Measurements from ENCODE around the gene UBE3C. TPM values are rescaled to one million over a fixed set of nuclear protein-coding genes. Genes with fewer than 3 reads are reported as not detected.
"Not testable (repeated sequence)": the region's sequence is repeated elsewhere in the genome, so short reads cannot be mapped to it uniquely, and the experiment has no call there.

UBE3C gene
- polyA plus RNA-seq, 1 donor: 45.6 TPM

DNA sequence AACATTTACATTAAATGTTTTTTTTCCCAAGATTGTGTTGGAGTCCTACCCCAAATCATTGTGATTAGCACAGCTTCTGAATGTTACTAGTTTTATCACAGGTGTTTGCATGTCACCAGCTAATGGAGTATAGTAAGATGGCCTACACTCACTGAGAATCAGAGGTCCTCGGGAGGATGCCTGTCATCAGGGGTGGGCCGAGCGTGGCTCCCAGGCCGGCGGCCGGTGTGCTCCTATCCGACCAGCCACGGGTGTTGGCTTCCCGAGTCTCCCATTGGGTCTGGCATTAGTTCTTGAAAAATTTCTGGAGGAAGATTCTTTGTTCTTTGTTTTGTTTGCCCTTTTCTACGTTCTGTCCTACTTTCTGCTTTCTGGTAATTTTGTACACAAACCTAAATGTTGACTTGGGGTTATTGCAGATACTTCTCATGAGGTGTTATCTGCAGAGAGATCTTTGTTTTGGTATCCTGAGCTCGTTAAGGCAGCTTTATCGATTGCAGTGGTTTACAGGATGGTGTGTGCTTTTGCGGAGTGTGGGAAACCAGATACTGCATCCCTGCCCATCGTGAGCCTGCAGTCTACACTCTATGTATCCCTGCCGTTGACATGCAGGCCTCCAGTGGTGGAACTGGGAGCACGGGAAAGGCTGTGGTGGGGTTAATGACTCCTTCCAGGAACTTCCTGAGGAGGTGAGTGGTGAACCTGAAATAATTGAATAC is 130.8 kb downstream of the UBE3C start:
- H3K36me3 ChIP-seq (ENCODE audit: control insufficient read depth, insufficient read depth, low read length): peaks cover 52% of the 10 kb centered on the region
- WGBS (ENCODE audit: insufficient coverage, low lambda C conversion rate): 100% methylated on average over 1 of the region's 16 CpGs
- no peak for DNase-seq
- H3K9me3 ChIP-seq (ENCODE audit: control insufficient read depth, low read depth, low read length): no peaks in the 10 kb centered on the region
- no peaks in the 10 kb centered on the region for H3K27me3 ChIP-seq (ENCODE audit: control insufficient read depth, insufficient read depth, low read length)
- no peak overlapping the region for H3K27ac ChIP-seq (ENCODE audit: low read length)
- no peak overlapping the region for H3K4me3 ChIP-seq (ENCODE audit: low read length)
- peaks cover 5% of the 10 kb centered on the region for H3K4me1 ChIP-seq (ENCODE audit: control insufficient read depth, insufficient read depth, low read length)

DNA sequence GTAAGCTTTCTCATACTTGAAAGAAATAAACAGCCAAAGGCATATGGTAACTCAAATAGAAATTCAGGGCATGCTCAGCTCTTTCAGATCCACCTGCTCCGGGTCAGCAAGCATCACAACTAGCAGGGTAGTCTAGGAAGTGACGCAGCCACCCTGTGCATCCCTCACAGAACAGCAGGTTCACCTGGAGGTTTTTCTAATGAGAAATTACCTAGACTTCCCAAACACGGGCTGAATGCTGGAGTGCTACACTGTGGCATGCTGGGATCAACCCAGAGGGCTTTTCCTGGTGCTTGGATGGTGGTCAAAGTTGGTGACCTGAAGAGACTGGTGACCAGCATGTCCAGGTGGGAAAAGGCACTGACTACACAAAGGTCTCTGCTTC is 131.3 kb downstream of the UBE3C start:
- Histone ChIP-seq H3K27ac (ENCODE audit: low read length) (no peak overlapping the region), H3K9me3 (ENCODE audit: control insufficient read depth, low read depth, low read length) (no peaks in the 10 kb centered on the region), H3K4me3 (ENCODE audit: low read length) (no peak overlapping the region), H3K4me1 (ENCODE audit: control insufficient read depth, insufficient read depth, low read length) (peaks cover 5% of the 10 kb centered on the region), H3K36me3 (ENCODE audit: control insufficient read depth, insufficient read depth, low read length) (peaks cover 48% of the 10 kb centered on the region), H3K27me3 (ENCODE audit: control insufficient read depth, insufficient read depth, low read length) (no peaks in the 10 kb centered on the region)
- no CpG with 5 or more reads among the region's 3 CpGs for WGBS (ENCODE audit: insufficient coverage, low lambda C conversion rate)
- no peak for DNase-seq

DNA sequence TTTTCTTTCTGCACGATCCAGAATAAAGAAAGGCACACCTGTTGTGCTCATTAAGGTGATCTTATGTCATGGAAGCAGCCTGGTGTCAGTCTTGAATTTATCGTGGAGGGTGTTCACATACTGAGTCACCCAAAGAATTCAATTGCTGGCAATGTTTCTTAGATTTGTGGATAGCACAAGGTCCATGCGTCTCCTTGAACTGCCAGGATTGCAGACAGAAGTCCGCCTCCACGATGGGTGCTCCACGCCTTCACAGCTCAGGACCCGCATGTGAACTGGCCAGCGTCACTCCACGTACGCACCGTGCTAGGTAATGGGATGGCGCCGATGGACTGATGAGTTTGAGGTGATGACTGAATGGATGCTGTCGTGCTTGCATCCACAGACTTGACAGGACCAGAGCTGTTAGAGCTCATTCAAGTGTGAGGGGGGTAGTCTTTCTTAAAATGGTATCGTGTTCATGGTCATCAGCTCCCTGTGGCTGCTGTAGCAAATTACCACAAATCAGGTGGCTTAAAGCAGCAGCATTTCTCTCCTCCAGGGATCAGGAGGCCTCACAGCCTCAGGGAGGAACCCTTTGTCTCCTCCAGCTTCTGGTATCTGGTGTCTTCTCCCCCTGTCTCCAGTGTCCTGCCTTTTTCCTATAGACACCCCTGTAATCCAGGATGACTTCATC is 132.7 kb downstream of the UBE3C start:
- DNase-seq: no peak
- Histone ChIP-seq H3K27me3 (ENCODE audit: control insufficient read depth, insufficient read depth, low read length) (no peaks in the 10 kb centered on the region), H3K4me3 (ENCODE audit: low read length) (no peak overlapping the region), H3K27ac (ENCODE audit: low read length) (no peak overlapping the region), H3K36me3 (ENCODE audit: control insufficient read depth, insufficient read depth, low read length) (peaks cover 39% of the 10 kb centered on the region), H3K4me1 (ENCODE audit: control insufficient read depth, insufficient read depth, low read length) (peaks cover 5% of the 10 kb centered on the region), H3K9me3 (ENCODE audit: control insufficient read depth, low read depth, low read length) (no peaks in the 10 kb centered on the region)
- WGBS (ENCODE audit: insufficient coverage, low lambda C conversion rate): no CpG with 5 or more reads among the region's 15 CpGs

DNA sequence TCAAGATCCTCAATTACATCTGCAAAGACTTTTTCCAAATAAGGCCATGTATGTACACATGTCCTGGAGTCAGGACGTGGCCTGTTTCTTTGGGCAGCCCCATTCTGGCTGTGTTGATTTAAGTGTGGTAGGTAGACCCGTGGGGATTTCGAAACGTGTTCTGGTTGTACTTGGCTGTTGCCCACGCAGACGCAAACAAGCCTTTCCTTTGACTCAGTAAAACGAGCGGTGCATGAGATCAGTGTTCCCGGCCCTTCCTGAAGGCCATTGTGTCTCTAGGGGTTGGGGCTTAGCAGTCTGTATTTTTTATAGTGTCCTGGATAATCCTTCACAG is 133.2 kb downstream of the UBE3C start:
- no CpG with 5 or more reads among the region's 9 CpGs for WGBS (ENCODE audit: insufficient coverage, low lambda C conversion rate)
- no peaks in the 10 kb centered on the region for H3K27me3 ChIP-seq (ENCODE audit: control insufficient read depth, insufficient read depth, low read length)

DNA sequence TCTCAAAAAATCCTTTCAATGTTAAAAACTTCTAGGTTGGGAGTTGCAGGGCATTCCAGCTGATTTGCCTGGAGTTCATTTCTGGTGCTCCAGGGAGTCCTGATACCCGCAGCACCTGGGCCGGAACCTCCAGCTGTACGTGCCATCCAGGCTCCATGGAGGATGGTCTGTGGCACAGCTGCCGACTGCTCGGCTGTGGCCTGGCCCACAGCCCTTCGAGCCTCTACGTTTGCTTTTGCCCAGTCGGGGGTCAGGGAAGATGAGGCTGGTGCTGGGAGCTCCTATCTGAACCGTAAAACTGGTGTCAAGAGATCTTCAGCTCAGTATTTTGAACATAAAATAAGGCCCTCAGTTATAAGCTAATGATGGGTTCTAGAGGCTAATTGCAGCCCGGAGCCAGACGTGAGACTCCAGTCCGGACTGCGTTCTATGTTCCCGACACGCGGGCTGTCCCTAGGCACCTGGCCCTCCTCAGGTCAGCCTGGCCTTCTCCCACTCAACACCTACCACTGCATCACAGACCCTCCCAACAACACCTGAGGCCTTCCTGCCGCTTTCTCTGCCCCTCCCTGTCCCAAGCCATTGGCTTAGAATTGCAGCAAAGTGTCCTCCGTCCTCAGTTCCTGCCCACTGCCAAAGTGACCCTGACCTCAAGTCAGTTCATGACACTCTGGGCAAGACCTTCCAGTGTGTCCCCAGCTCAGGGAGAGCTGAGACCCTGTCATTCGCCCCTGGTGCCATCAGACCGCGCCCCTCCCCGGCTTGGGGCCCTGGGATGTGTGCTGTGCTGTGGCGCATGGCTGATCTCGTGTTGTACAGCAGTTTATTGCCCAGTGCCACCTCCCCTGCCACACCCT is 133.9 kb downstream of the UBE3C start:
- Histone ChIP-seq H3K27ac (ENCODE audit: low read length) (no peak overlapping the region), H3K4me1 (ENCODE audit: control insufficient read depth, insufficient read depth, low read length) (peaks cover 5% of the 10 kb centered on the region), H3K4me3 (ENCODE audit: low read length) (no peak overlapping the region), H3K27me3 (ENCODE audit: control insufficient read depth, insufficient read depth, low read length) (no peaks in the 10 kb centered on the region), H3K36me3 (ENCODE audit: control insufficient read depth, insufficient read depth, low read length) (peaks cover 32% of the 10 kb centered on the region), H3K9me3 (ENCODE audit: control insufficient read depth, low read depth, low read length) (no peaks in the 10 kb centered on the region)
- no CpG with 5 or more reads among the region's 24 CpGs for WGBS (ENCODE audit: insufficient coverage, low lambda C conversion rate)
- no peak for DNase-seq

More for the DNA sequence above, 133.2 kb downstream of the UBE3C start:
- Histone ChIP-seq H3K9me3 (ENCODE audit: control insufficient read depth, low read depth, low read length) (no peaks in the 10 kb centered on the region), H3K36me3 (ENCODE audit: control insufficient read depth, insufficient read depth, low read length) (peaks cover 35% of the 10 kb centered on the region), H3K4me1 (ENCODE audit: control insufficient read depth, insufficient read depth, low read length) (peaks cover 5% of the 10 kb centered on the region), H3K4me3 (ENCODE audit: low read length) (no peak overlapping the region), H3K27ac (ENCODE audit: low read length) (no peak overlapping the region)
- no peak for DNase-seq

DNA sequence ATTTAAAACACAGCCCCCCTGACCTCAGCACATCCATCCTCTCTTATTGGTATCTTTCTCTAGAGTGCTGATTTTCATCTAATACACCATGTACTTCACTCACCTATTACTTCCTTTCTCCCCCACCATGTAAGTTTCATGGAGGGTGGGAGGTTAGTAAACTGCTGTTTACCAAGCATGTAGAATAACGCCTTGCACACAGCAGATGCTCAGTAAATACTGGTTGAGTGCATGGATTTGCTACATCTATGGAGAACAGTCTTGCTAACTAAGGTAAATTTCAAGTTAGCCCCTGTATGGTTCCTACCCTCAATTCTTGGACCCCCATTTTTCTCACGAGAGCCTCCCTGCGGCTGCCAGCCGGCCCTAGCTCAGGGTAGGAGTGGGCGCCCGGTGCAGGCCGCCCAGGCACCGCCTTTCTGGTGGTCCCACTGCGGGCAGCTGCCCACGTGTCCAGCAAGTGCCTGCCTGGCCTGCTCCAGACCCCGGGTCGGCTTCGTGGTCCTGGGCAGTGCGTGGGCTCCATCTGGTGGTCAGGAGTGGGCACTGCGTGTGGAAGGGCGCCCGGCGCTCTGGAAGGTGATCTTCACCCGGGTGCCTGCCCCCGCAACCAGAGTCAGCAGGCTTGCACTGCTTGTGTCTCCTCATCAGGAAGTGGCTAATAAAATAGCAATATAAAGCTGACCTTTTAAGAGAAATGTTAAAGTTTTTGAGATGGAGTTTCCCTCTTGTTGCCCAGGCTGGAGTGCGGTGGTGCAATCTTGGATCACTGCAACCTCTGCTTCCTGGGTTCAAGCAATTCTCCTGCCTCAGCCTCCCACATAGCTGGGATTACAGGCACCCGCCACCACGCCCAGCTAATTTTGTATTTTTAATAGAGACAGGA is 134.7 kb downstream of the UBE3C start:
- DNase-seq: peak; percentile 54 to 72
- Histone ChIP-seq H3K4me1 (ENCODE audit: control insufficient read depth, insufficient read depth, low read length) (peaks cover 5% of the 10 kb centered on the region), H3K9me3 (ENCODE audit: control insufficient read depth, low read depth, low read length) (no peaks in the 10 kb centered on the region), H3K4me3 (ENCODE audit: low read length) (no peak overlapping the region), H3K27me3 (ENCODE audit: control insufficient read depth, insufficient read depth, low read length) (peaks cover 3% of the 10 kb centered on the region), H3K27ac (ENCODE audit: low read length) (no peak overlapping the region), H3K36me3 (ENCODE audit: control insufficient read depth, insufficient read depth, low read length) (peaks cover 24% of the 10 kb centered on the region)
- WGBS (ENCODE audit: insufficient coverage, low lambda C conversion rate): no CpG with 5 or more reads among the region's 23 CpGs

DNA sequence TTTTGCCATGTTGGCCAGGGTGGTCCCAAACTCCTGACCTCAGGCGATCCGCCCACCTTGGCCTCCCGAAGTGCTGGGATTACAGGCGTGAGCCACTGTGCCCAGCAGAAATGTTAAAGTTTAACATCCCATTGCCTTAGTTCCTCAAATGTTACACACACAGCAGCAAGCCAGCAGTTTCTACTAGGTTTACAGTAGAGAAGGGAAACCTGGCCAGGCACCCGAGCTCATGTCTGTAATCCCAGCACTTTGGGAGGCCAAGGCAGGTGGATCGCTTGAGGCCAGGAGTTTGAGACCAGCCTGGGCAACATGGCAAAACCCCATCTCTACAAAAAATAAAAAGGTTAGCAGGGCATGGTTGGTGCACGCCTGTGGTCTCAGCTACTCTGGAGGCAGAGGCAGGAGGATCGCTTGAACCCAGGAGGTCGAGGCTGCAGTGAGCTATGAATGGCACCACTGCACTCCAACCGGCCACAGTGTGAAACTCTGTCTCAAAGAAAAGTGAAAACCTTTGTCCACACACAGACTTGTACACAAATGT is 135.4 kb downstream of the UBE3C start:
- WGBS (ENCODE audit: insufficient coverage, low lambda C conversion rate): no CpG with 5 or more reads among the region's 10 CpGs
- DNase-seq; H3K4me1 ChIP-seq (ENCODE audit: control insufficient read depth, insufficient read depth, low read length); H3K27me3 ChIP-seq (ENCODE audit: control insufficient read depth, insufficient read depth, low read length); H3K27ac ChIP-seq (ENCODE audit: low read length); H3K4me3 ChIP-seq (ENCODE audit: low read length); H3K9me3 ChIP-seq (ENCODE audit: control insufficient read depth, low read depth, low read length): not testable (repeated sequence)
- H3K36me3 ChIP-seq (ENCODE audit: control insufficient read depth, insufficient read depth, low read length): peaks cover 21% of the 10 kb centered on the region

DNA sequence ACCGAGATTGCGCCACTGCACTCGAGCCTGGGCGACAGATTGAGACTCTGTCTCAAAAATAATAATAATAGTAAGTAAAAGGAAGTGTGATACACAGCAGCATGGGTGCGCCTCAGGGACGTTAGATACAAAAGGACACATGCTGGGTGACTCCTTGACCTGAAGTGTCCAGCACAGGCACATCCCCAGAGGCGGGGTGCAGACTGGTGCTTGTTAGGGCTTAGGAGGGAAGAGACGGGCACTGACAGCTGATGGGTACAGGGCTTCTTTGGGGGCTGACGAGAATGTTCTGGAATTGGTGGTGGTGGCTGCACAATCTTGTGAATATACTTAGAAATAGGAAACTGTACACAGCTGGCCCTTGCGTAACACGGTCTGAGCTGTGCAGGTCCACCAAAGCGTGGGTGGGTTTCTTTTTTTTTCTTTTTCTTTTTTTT is 136.3 kb downstream of the UBE3C start:
- H3K27me3 ChIP-seq (ENCODE audit: control insufficient read depth, insufficient read depth, low read length): peaks cover 5% of the 10 kb centered on the region
- no peak overlapping the region for H3K27ac ChIP-seq (ENCODE audit: low read length)
- peaks cover 12% of the 10 kb centered on the region for H3K36me3 ChIP-seq (ENCODE audit: control insufficient read depth, insufficient read depth, low read length)
- no peak for DNase-seq
- H3K4me1 ChIP-seq (ENCODE audit: control insufficient read depth, insufficient read depth, low read length): peaks cover 12% of the 10 kb centered on the region
- peaks cover 2% of the 10 kb centered on the region for H3K9me3 ChIP-seq (ENCODE audit: control insufficient read depth, low read depth, low read length)
- H3K4me3 ChIP-seq (ENCODE audit: low read length): no peak overlapping the region
- WGBS (ENCODE audit: insufficient coverage, low lambda C conversion rate): 20% methylated on average over 1 of the region's 12 CpGs

DNA sequence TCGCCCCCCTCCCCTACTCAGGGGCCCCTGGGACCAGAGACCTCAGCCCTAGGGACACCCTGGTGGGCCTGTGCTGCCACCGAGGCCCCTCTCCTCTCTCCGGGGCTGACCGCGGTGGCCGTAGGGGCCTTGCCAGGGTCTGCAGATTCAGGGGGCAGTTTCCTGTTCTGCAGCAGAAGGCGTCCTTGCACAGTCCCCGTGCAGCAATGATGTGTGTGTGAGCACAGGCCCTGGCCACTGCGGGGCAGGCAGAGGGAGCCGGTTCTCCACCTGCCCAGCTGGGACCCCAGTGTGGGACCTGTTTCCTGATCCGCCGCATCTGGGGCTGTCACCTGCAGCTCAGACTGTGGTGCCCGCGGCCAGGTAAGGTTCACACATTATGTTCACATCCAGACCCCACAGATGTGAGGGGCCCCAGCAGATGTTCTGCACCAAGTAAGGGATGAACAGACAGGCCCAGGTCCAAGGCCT is 137.4 kb downstream of the UBE3C start:
- DNase-seq: no peak
- WGBS (ENCODE audit: insufficient coverage, low lambda C conversion rate): no CpG with 5 or more reads among the region's 14 CpGs
- Histone ChIP-seq H3K27ac (ENCODE audit: low read length) (no peak overlapping the region), H3K4me3 (ENCODE audit: low read length) (no peak overlapping the region), H3K4me1 (ENCODE audit: control insufficient read depth, insufficient read depth, low read length) (peaks cover 14% of the 10 kb centered on the region), H3K27me3 (ENCODE audit: control insufficient read depth, insufficient read depth, low read length) (peaks cover 5% of the 10 kb centered on the region), H3K36me3 (ENCODE audit: control insufficient read depth, insufficient read depth, low read length) (peaks cover 3% of the 10 kb centered on the region), H3K9me3 (ENCODE audit: control insufficient read depth, low read depth, low read length) (peaks cover 2% of the 10 kb centered on the region)

All from large intestine (tissue), 3 donors.